ENCODE results near the gene ESR1.

The ESR1 gene

GRCh38 chr6:152142105-152142504, 334.6 kb downstream of the ESR1 start:
- no peak for DNase-seq

DNA sequence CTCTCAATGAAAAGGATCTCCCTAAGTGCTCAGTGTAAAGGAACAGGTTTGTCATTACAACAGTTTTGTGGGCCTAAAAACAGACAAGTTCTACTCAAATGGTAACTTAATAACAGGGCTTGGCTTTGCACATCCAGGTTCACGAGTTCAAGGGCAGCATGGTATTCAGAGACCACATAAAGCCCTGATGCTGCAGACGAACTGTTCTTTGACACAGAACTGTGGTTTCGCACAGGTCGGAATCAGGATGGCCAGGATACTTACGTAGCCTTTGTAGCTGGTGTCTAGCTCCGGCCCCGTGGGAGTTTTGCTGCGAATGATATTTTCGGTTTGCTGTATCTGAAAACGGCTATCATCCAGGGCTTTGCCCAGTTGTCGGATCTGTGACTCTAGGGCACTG, 335.9 kb downstream of the ESR1 start:
- no peak for DNase-seq

DNA sequence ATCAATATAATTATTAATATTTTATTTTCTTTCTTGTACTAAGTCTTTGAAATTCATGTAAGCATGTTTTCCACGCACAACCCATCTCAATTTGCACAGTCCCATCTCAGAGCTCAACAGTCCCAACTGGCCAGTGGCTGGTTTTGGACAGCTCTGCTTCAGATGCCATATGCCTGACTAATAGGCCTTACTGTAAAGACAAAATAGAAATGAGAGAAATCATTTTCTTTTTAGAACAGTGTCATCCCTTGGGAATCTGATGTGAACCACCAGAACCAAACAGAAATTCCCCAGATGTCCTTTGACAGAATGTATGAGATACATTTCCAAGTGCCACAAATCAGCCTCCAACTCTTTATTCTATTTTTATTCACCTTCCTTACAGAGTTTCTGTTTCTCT, 338.9 kb downstream of the ESR1 start:
- DNase-seq: no peak

GRCh38 chr6:152147269-152147668, 339.8 kb downstream of the ESR1 start:
- no peak for DNase-seq

- no peak for DNase-seq
These were observed 340.9 kb downstream of the ESR1 start for GRCh38 chr6:152148412-152148811.

- DNase-seq: no peak
These were observed 342.7 kb downstream of the ESR1 start for GRCh38 chr6:152150196-152150595.

DNA sequence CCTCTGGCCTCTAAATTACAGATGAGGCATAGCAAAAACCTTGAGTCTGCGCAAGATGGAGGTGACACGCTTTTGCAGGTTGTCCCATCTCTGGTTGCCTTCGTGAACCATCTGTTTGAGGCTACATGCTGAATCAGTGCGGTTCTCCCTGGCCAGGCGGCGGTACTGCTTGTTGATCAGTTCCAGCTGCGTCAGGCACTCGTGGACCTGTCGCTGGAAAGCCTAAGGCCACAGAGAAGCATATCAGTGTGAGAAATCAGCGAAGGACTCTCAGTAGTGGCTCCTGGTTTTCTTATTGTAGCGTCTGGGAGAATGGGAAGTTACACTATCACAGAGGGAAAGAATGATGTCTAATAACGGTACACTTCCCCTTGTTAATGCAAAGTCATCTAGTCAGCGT, 344.4 kb downstream of the ESR1 start:
- no peak for DNase-seq

DNA sequence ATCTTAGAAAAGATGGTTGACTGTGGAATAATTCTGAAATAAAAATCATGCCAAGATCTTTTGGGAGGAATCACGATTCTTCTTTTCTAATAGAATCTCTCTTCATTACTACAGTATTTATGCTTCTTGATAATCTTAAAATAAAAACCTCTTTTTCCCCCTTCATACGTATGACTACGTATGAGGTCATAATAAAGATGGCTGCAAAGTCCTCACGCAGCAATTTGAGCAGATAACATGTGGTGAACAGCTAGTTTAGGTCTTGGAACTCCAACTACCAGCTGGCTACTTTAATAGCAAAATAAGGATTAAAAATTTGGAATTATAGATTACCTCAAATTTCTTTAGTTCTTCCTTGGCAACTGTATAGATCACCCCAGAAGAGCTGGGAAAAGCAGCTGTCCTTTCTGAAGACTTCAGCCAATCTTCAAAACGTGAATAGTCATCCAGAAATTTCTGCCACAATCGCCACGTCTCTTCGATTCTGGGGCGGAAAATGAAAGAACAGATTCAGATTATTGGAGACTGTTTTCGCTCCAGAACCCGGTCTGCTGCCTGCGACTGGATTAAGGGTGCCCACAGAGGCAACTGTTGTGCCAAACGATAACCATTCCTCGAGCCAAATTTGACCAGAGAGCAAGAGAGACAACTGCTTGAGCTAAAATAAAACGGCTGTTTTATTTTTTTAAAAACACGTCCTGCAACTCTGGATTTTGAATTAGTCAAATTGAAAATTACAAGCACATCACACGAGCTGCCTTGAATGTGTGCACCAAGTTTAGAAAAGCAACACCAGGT, 347.3 kb downstream of the ESR1 start:
- DNase-seq: no peak

- DNase-seq: no peak
These were observed 348.3 kb downstream of the ESR1 start for GRCh38 chr6:152155792-152156191.

DNA sequence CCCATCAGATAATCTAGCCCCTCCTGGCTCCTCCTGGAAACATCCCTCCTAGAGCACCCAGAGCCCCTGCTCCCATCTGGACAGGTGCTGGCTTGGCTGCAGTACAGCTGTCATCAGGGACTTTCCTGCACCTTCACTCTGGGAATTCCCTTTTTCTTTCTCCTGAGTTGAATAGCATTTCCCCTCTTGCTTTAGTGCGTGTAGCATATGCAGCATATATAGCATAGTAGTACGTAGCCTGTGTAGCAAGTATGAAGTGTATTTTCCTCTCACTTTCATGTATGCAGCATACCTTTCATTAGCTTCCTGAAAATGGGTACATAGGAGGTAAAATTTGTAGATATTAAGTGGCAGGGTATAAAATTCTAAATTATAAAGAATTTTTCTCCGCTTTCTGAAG, 352.9 kb downstream of the ESR1 start:
- no peak for DNase-seq

- no peak for DNase-seq
These were observed 354.0 kb downstream of the ESR1 start for GRCh38 chr6:152161501-152161900.

DNA sequence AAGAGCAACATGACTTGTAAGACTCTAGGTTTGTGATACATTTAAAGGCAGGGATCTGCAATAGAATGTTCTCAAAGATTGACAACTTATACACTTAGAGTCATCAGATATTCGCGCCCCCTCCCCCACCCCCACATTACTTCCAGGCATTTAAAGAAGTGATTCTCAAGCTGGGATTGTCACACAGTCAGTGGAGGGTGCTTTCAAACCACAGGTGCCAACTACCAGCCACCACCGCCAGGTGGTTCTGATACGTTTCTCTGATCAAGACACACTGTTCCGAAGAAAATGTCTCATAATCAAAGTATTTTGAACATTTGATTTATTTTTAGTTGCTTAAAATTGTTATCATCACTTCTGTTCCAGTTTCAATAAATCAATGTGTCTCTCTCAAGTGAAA, 357.5 kb downstream of the ESR1 start:
- DNase-seq: no peak

DNA sequence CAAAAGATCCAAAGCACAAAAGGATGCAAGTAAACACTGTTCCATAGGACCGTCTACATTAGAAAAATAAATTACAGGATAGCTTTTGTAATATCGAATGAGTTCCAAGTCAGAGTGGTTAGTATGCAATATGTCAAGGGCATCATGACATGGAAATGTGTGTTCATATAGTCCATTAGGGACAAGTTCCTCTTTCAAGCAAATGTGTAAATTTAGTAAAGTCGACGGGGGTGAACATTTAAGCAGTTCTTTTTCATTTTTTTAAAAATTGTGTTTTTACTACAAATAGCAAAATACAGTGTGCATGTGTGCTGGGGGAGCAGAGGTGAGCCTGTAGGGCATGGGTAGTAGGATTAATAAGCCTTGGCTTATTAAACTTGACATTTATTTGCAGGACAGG, 359.0 kb downstream of the ESR1 start:
- no peak for DNase-seq

GRCh38 chr6:152166897-152167296, 359.4 kb downstream of the ESR1 start:
- DNase-seq: no peak

DNA sequence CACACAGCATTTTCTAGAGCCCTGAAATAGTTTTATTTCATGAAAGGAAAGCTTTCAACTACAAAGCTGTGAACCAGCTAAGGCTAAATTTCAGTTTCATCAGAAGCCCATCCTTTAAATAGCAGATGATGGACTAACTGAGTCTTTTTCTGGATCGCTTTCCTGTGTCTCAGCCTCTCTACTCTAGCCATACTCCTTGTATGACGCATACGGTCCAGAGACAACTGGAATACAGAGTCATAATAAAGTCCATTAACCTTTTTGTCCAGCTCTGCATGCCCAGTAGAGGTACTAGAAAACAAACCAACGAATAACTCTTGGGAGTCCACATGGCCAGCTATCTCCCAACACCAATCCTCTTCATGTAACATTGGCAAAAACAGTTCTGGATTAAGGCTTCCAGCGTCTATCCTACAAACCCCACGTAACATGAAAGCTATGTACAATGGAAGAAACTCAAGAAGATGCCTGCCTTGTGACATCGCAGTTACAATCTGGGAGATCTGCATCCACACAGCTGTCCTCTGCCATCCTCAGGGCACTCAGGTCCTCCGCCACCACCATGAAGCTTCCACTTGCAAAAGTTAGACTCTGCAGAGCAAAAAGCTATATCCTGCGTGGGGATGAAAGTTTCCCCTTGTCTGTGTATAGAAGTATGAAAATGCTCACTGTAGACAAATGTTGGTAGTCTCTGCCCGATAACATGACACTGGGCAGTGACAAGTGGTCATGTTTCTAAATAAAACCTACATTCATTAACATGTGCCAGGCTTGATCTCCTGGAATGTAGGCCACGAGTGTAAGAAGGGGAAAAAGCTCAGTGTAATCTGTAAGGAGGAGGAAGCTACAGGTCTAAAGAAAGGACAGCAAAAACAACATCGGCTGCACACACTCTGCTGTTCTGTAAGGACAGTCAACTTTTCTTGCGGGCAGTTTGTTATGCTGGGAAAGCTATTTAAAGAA, 360.4 kb downstream of the ESR1 start:
- no peak for DNase-seq

DNA sequence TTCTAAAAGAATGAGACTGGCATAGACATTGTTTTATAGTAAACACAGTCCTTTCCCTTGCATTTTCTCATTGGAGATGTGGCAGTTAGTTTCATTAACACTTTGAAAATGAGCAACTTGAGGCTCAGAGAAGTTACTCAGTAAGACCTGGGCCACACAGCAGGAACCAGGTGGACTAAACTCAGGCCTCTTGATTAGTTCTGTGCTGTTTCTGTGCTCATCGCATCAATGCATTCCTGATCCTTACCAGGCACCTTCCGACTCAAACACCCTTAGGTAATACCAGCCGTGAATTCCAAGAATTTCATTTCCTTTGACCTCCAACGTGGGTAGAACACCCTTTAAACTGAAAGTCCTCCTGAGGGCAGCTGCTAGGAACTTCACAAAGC, 362.8 kb downstream of the ESR1 start:
- DNase-seq: no peak

- peak; percentile 36 for DNase-seq
These were observed 363.5 kb downstream of the ESR1 start for GRCh38 chr6:152170702-152171667.

GRCh38 chr6:152173321-152173720, 365.8 kb downstream of the ESR1 start:
- DNase-seq: no peak

DNA sequence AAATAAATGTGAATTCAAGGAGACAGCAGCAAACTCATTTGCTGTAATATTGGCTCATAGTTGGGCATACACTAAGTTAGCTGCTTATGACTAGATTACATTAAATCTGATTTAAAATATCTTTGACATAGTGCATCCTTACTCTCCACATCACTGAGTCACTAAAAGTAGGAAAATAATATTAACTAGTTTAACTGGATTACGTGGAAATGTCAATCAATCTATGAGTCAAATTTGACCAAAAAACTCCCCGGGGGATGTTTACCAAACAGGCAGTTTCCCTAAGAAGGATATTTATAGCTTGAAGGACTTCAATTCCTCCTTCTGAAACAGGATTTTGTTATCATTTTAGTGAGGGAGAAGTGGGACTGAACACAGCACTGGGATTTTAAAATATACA, 366.5 kb downstream of the ESR1 start:
- DNase-seq: no peak

- DNase-seq: no peak
These were observed 368.8 kb downstream of the ESR1 start for GRCh38 chr6:152176268-152176667.

Data from activated T-cell treated with anti-CD3 and anti-CD28 coated beads, Interleukin-2, amount 50 U/mL, for 1 hour (primary cell).